ENCODE measurements around the gene LARGE1.

DNA sequence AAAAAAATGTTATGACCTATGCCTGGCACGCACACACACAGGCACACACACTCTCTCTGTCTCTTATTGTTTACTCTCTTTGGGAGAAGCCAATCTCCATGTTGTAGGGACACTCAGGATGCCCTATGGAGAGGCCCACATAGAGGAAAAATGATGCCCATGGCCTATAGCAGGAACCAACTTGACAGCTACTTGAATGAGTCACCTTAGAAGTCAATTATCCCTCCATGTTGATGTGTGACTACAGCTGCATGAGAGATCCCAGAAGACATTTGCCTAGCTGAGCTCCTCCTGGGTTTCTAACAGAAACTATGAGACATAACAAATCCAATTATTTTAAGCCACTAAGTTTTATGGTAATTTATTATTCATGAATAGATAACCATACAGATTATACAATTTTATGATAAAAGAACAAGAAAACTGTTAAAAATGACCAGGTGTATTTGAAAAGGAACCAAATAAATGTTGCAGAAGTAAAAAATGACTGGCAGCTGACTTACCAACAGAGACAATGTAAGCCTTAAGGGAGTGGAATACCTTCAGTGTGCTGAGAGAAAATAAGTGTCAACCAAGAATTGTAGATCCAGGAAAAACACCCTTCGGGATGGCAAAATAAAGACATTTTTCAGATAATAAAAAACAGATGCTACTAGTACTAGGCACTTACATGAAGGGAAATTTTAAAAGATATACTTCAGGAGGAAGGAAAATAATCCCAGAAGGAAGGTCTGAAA lies 458.4 kb downstream of the LARGE1 start:
- TF ChIP-seq, protein P1, sequence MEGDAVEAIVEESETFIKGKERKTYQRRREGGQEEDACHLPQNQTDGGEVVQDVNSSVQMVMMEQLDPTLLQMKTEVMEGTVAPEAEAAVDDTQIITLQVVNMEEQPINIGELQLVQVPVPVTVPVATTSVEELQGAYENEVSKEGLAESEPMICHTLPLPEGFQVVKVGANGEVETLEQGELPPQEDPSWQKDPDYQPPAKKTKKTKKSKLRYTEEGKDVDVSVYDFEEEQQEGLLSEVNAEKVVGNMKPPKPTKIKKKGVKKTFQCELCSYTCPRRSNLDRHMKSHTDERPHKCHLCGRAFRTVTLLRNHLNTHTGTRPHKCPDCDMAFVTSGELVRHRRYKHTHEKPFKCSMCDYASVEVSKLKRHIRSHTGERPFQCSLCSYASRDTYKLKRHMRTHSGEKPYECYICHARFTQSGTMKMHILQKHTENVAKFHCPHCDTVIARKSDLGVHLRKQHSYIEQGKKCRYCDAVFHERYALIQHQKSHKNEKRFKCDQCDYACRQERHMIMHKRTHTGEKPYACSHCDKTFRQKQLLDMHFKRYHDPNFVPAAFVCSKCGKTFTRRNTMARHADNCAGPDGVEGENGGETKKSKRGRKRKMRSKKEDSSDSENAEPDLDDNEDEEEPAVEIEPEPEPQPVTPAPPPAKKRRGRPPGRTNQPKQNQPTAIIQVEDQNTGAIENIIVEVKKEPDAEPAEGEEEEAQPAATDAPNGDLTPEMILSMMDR (IDR thresholded peaks at IDR 0.05; ENCODE audit: insufficient read depth, low read length, poor library complexity, severe bottlenecking): no peak
- no peak for TF ChIP-seq EZH2phosphoT487 (conservative IDR thresholded peaks at IDR 0.05; ENCODE audit: low read length)

Measured in SU-DHL-6 (cell line).